Endothelial cell (in vitro differentiated cells): Measurements from ENCODE around the gene ANO2. TPM values are rescaled to one million over a fixed set of nuclear protein-coding genes. Genes with fewer than 3 reads are reported as not detected.

Experiments used
- DNase-seq: peaks from one replicate; pipeline ENCODE4 v3.0.0; 2021; ENCODE audit warnings: low spot score
- H3K27ac Mint-ChIP-seq: one replicate; pipeline ENCODE4 v1.8.0; 2021; ENCODE audit warnings: mixed read lengths, inconsistent platforms; ENCODE audit not compliant: unreplicated experiment
- H3K27me3 Mint-ChIP-seq: one replicate; pipeline ENCODE4 v1.8.0; 2021; ENCODE audit warnings: mild to moderate bottlenecking, moderate library complexity, mixed read lengths, inconsistent platforms; ENCODE audit not compliant: unreplicated experiment
- H3K36me3 Mint-ChIP-seq: one replicate; pipeline ENCODE4 v1.8.0; 2021; ENCODE audit warnings: mild to moderate bottlenecking, low read depth, mixed read lengths, inconsistent platforms; ENCODE audit not compliant: unreplicated experiment
- H3K4me1 Mint-ChIP-seq: one replicate; pipeline ENCODE4 v1.8.0; 2021; ENCODE audit warnings: mild to moderate bottlenecking, mixed read lengths, inconsistent platforms; ENCODE audit not compliant: unreplicated experiment
- H3K4me3 Mint-ChIP-seq: one replicate; pipeline ENCODE4 v1.8.0; 2021; ENCODE audit warnings: mild to moderate bottlenecking, mixed read lengths, inconsistent platforms; ENCODE audit not compliant: unreplicated experiment
- H3K9me3 Mint-ChIP-seq: one replicate; pipeline ENCODE4 v1.8.0; 2021; ENCODE audit warnings: mixed read lengths, inconsistent platforms; ENCODE audit not compliant: unreplicated experiment
- CTCF ChIP-seq: fragments of 200-600 bp; sonication (generic); IDR thresholded peaks from one replicate; pipeline ENCODE4 v1.5.0; 2021; ENCODE audit warnings: antibody characterized with exemption; ENCODE audit not compliant: unreplicated experiment
- total RNA-seq: library from RNA; stranded (reverse); fragmentation: NEBNext Ultra II Directional; extraction: Animal tissue kit (Norgen Biotek cat#: 25700); gene quantifications from one replicate; pipeline ENCODE4 v1.2.1, GENCODE V29; 2021; ENCODE audit not compliant: unreplicated experiment

ANO2 gene
- total RNA-seq, 1 donor from 2014 or later: 4.5 TPM

GRCh38 chr12:5770727-5771126 is 174.3 kb downstream of the ANO2 start:
- Mint-ChIP-seq H3K27ac (no peak overlapping the region), H3K36me3 (peaks cover 4% of the 10 kb centered on the region), H3K27me3 (peaks cover 8% of the 10 kb centered on the region), H3K4me1 (peaks cover 8% of the 10 kb centered on the region), H3K4me3 (no peak overlapping the region), H3K9me3 (no peaks in the 10 kb centered on the region)
- DNase-seq: no peak
- TF ChIP-seq CTCF: no peak

- no peak overlapping the region for H3K27ac Mint-ChIP-seq
- H3K4me1 Mint-ChIP-seq: peaks cover 8% of the 10 kb centered on the region
- peaks cover 4% of the 10 kb centered on the region for H3K36me3 Mint-ChIP-seq
- TF ChIP-seq CTCF: no peak
- peaks cover 8% of the 10 kb centered on the region for H3K27me3 Mint-ChIP-seq
- no peak for DNase-seq
- H3K9me3 Mint-ChIP-seq: no peaks in the 10 kb centered on the region
- no peak overlapping the region for H3K4me3 Mint-ChIP-seq
Observed at GRCh38 chr12:5768581-5769196, 176.4 kb downstream of the ANO2 start.

GRCh38 chr12:5768171-5768570 is 176.9 kb downstream of the ANO2 start:
- no peaks in the 10 kb centered on the region for H3K9me3 Mint-ChIP-seq
- H3K4me1 Mint-ChIP-seq: peaks cover 7% of the 10 kb centered on the region
- no peak for TF ChIP-seq CTCF
- DNase-seq: no peak
- no peak overlapping the region for H3K4me3 Mint-ChIP-seq
- H3K27ac Mint-ChIP-seq: no peak overlapping the region
- H3K36me3 Mint-ChIP-seq: peaks cover 4% of the 10 kb centered on the region
- H3K27me3 Mint-ChIP-seq: peaks cover 8% of the 10 kb centered on the region

- Mint-ChIP-seq H3K9me3 (no peaks in the 10 kb centered on the region), H3K27me3 (no peaks in the 10 kb centered on the region)
Observed at GRCh38 chr12:5758347-5758746, 186.7 kb downstream of the ANO2 start.

More at GRCh38 chr12:5758347-5758746, 186.7 kb downstream of the ANO2 start:
- DNase-seq: no peak
- no peaks in the 10 kb centered on the region for H3K36me3 Mint-ChIP-seq
- H3K4me1 Mint-ChIP-seq: no peaks in the 10 kb centered on the region
- no peak overlapping the region for H3K4me3 Mint-ChIP-seq
- no peak for TF ChIP-seq CTCF
- no peak overlapping the region for H3K27ac Mint-ChIP-seq
